CD14-positive monocyte (primary cell): ENCODE results near the gene NAT9. TPM values are rescaled to one million over a fixed set of nuclear protein-coding genes. Genes with fewer than 3 reads are reported as not detected.

Experiments used
- DNase-seq, 3 donors: peaks; one replicate each; pipeline ENCODE4 v3.0.0-alpha.2; 2011 to 2022
- H2AFZ ChIP-seq: 2 replicates; pipeline ENCODE4 v1.6.0; 2012; ENCODE audit warnings: mild to moderate bottlenecking, low read depth, low read length, inconsistent platforms; ENCODE audit not compliant: insufficient read depth, poor library complexity, severe bottlenecking
- H3K27ac ChIP-seq, 2 donors: 1 replicate in 1 of 2; 2 replicates in 1 of 2; pipeline ENCODE4 v1.5.1; 2012 to 2013; ENCODE audit warnings: low read length in 2 of 2, control low read depth in 1 of 2, inconsistent platforms in 1 of 2, low read depth in 1 of 2, mild to moderate bottlenecking in 1 of 2
- H3K27me3 ChIP-seq, 2 donors: one replicate each; pipeline versions ENCODE4 v1.6.0 to v1.6.1; 2011 to 2013; ENCODE audit warnings: low read length in 2 of 2; ENCODE audit not compliant: control insufficient read depth in 2 of 2, insufficient read depth in 2 of 2
- H3K36me3 ChIP-seq, 2 donors: replicated peaks in 1 of 2; 1 replicate in 1 of 2; 2 replicates in 1 of 2; pipeline versions ENCODE4 v1.5.1 to v1.6.1; 2012 to 2013; ENCODE audit warnings: low read length in 2 of 2, control low read depth in 1 of 2, inconsistent platforms in 1 of 2, mild to moderate bottlenecking in 1 of 2; ENCODE audit not compliant: insufficient read depth in 2 of 2, control insufficient read depth in 1 of 2
- H3K4me1 ChIP-seq, 2 donors: 1 replicate in 1 of 2; 2 replicates in 1 of 2; pipeline versions ENCODE4 v1.5.1 to v1.6.1; 2012 to 2013; ENCODE audit warnings: low read length in 2 of 2, control low read depth in 1 of 2, inconsistent platforms in 1 of 2, mild to moderate bottlenecking in 1 of 2, moderate library complexity in 1 of 2; ENCODE audit not compliant: insufficient read depth in 2 of 2, control insufficient read depth in 1 of 2
- H3K4me2 ChIP-seq: replicated peaks from 2 replicates; pipeline ENCODE3; 2012; ENCODE audit warnings: low read length, moderate library complexity, mild to moderate bottlenecking; ENCODE audit not compliant: poor library complexity, severe bottlenecking; ENCODE audit errors: extremely low read depth
- H3K4me3 ChIP-seq, 3 experiments: fragments of 200-600 bp in 1 of 3; sonication (generic) in 1 of 3; replicated peaks in 1 of 3; 1 replicate in 2 of 3; 2 replicates in 1 of 3; pipeline ENCODE4 v1.5.1; 2011 to 2013; ENCODE audit warnings: low read length in 3 of 3, mild to moderate bottlenecking in 3 of 3, control low read depth in 2 of 3, low read depth in 2 of 3, inconsistent platforms in 1 of 3, moderate library complexity in 1 of 3
- H3K79me2 ChIP-seq: 2 replicates; pipeline ENCODE4 v1.6.0; 2012; ENCODE audit warnings: mild to moderate bottlenecking, control low read depth, inconsistent platforms, low read length, moderate library complexity; ENCODE audit not compliant: insufficient read depth
- H3K9ac ChIP-seq: 2 replicates; pipeline ENCODE4 v1.6.0; 2017; ENCODE audit warnings: low read length, mild to moderate bottlenecking; ENCODE audit not compliant: insufficient read depth, poor library complexity, severe bottlenecking
- H3K9me3 ChIP-seq, 2 donors: replicated peaks in 1 of 2; 1 replicate in 1 of 2; 2 replicates in 1 of 2; pipeline versions ENCODE4 v1.5.1 to v1.6.1; 2012 to 2013; ENCODE audit warnings: low read length in 2 of 2, control low read depth in 1 of 2; ENCODE audit not compliant: control insufficient read depth in 1 of 2, insufficient read depth in 1 of 2
- H4K20me1 ChIP-seq: 2 replicates; pipeline ENCODE4 v1.6.0; 2012; ENCODE audit warnings: mild to moderate bottlenecking, low read length, control low read depth, moderate library complexity; ENCODE audit not compliant: insufficient read depth
- H3K27ac Mint-ChIP-seq, 7 donors: one replicate each; pipeline ENCODE4 v1.8.0; 2020; ENCODE audit warnings: mild to moderate bottlenecking in 7 of 7, mixed read lengths in 7 of 7, moderate library complexity in 6 of 7, inconsistent platforms in 2 of 7
- H3K27me3 Mint-ChIP-seq, 3 donors: one replicate each; pipeline ENCODE4 v1.8.0; 2021 to 2022; ENCODE audit warnings: low read depth in 3 of 3, mild to moderate bottlenecking in 3 of 3, mixed read lengths in 3 of 3, moderate library complexity in 3 of 3, inconsistent platforms in 1 of 3
- H3K36me3 Mint-ChIP-seq, 2 donors: one replicate each; pipeline ENCODE4 v1.8.0; 2020; ENCODE audit warnings: mixed read lengths in 2 of 2, inconsistent platforms in 1 of 2, mild to moderate bottlenecking in 1 of 2
- H3K4me1 Mint-ChIP-seq: one replicate; pipeline ENCODE4 v1.8.0; 2020; ENCODE audit warnings: mild to moderate bottlenecking, mixed read lengths
- H3K4me3 Mint-ChIP-seq, 2 donors: one replicate each; pipeline ENCODE4 v1.8.0; 2020; ENCODE audit warnings: mild to moderate bottlenecking in 2 of 2, mixed read lengths in 2 of 2, moderate library complexity in 1 of 2
- H3K9me3 Mint-ChIP-seq, 7 donors: one replicate each; pipeline ENCODE4 v1.8.0; 2020 to 2022; ENCODE audit warnings: mixed read lengths in 7 of 7, mild to moderate bottlenecking in 6 of 7, moderate library complexity in 6 of 7, inconsistent platforms in 2 of 7
- CTCF ChIP-seq: fragments of 200-600 bp; IDR thresholded peaks from one replicate; pipeline ENCODE4 v1.8.0; 2022; ENCODE audit warnings: antibody characterized with exemption, mild to moderate bottlenecking
- WGBS: methylation state at CpG from one replicate; pipeline ENCODE4 v1.1.5; 2013; ENCODE audit warnings: missing lambda C conversion rate; ENCODE audit not compliant: insufficient coverage; 5-methylcytosine and 5-hydroxymethylcytosine counted together
- intact Hi-C, 2 donors: fragments of 100-400 bp; cut with micrococcal nuclease; formaldehyde crosslinking; loops; one replicate each; pipeline versions ENCODE4 v1.15.0 to v1.15.1; 2023
- polyA plus RNA-seq, 3 donors: library from polyadenylated mRNA; depleted of rRNA in 1 of 3; unstranded in 2 of 3; stranded (reverse) in 1 of 3; fragments of 300-500 nt in 2 of 3; fragments of >200 nt in 1 of 3; fragmentation: Illumina TruSeq in 2 of 3; gene quantifications; 1 replicate in 2 of 3; 2 replicates in 1 of 3; pipeline ENCODE4 v1.2.3, GENCODE V29; 2012 to 2021

NAT9 gene
- polyA plus RNA-seq, 3 donors, result 7.1 to 95.6 (median 7.8) TPM

DNA sequence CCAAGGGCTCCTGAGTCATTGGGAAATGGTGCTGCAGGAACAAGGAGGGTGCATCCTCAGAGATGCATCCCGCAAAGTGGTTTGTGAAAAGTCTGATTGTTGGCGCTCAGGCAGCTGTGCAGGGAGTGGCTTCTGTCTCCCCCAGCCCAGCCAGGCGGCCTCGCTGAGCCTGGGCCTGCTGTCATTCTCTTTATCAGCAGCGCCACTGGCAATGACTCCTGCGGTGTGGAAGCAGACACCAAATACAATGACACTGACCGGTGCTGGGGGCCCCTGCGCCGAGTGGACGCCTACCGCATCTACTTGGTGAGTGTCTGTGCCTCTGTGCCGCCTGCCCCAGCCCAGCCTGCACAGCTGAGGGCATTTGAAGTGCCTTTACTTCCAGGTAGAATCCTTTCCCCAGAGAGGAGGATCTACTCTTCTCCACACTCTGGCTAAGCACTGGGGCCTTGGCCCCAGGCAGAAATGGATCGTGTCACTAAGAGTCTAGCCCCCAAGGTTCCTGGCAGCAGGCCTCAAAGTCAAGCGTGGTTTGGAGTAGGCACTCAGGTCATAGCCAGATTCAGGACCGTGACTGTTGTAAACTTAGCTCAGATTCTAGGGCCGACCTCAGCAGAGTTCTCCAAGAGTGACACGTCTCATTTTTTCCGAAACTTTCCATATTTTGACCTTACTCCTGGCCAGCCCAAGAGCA is 19.3 kb upstream of the NAT9 start:
- peaks cover 11 to 13% of the 10 kb centered on the region in 2 donors for H3K4me1 ChIP-seq
- Mint-ChIP-seq H3K4me1 (peaks cover 12% of the 10 kb centered on the region), H3K27ac (no peak overlapping the region), H3K4me3 (no peak overlapping the region), H3K27me3 (peaks cover 0 to under 1% (median 0%) of the 10 kb centered on the region in 3 donors), H3K9me3 (peaks cover 0 to 2% (median 0%) of the 10 kb centered on the region in 7 donors), H3K36me3 (peaks cover 87 to 95% of the 10 kb centered on the region in 2 donors)
- peaks cover 26% of the 10 kb centered on the region for H4K20me1 ChIP-seq
- H3K36me3 ChIP-seq, result peaks cover 81 to 84% of the 10 kb centered on the region in 2 donors
- DNase-seq, result no peak
- no peak for TF ChIP-seq CTCF
- H2AFZ ChIP-seq, result no peak overlapping the region
- H3K27me3 ChIP-seq, result no peaks in the 10 kb centered on the region
- H3K9me3 ChIP-seq, result no peaks in the 10 kb centered on the region
- no peak overlapping the region for H3K4me3 ChIP-seq
- no peak overlapping the region for H3K9ac ChIP-seq
- intact Hi-C loops, result no loop called here
- no peak overlapping the region for H3K4me2 ChIP-seq
- 94% methylated on average over 17 of the region's 18 CpGs for WGBS
- H3K79me2 ChIP-seq, result no peaks in the 10 kb centered on the region
- no peak overlapping the region for H3K27ac ChIP-seq

- Histone ChIP-seq H3K4me3 (no peak overlapping the region), H3K27ac (no peak overlapping the region), H3K27me3 (no peaks in the 10 kb centered on the region), H3K4me2 (no peak overlapping the region), H3K9me3 (no peaks in the 10 kb centered on the region), H3K9ac (no peak overlapping the region), H4K20me1 (peaks cover 17% of the 10 kb centered on the region), H2AFZ (no peak overlapping the region), H3K36me3 (peaks cover 59 to 68% of the 10 kb centered on the region in 2 donors), H3K4me1 (peaks cover 24 to 38% of the 10 kb centered on the region in 2 donors), H3K79me2 (peaks cover 12% of the 10 kb centered on the region)
- intact Hi-C loops, result loop anchor here in 1 of 2 donors (2.0 kb wide), 1 partner anchor 70 kb away; no protein-coding TSS in a partner anchor
- peak overlapping the region in 2 of 7 donors; percentile 28 to 30 for H3K27ac Mint-ChIP-seq
- no peak for DNase-seq
- H3K36me3 Mint-ChIP-seq, result peaks cover 84 to 95% of the 10 kb centered on the region in 2 donors
- H3K9me3 Mint-ChIP-seq, result peaks cover 0 to 2% (median 0%) of the 10 kb centered on the region in 7 donors
- H3K4me1 Mint-ChIP-seq, result peaks cover 39% of the 10 kb centered on the region
- WGBS, result 94% methylated on average over 11 of the region's 12 CpGs
- no peaks in the 10 kb centered on the region for H3K27me3 Mint-ChIP-seq
- no peak for TF ChIP-seq CTCF
- no peak overlapping the region for H3K4me3 Mint-ChIP-seq
These were observed 16.5 kb upstream of the NAT9 start for GRCh38 chr17:74792586-74793105.
